Transverse colon (tissue), 4 donors: Measurements from ENCODE around the gene TMEM132D.

Experiments
- POLR2A ChIP-seq: fragments of 450-650 bp; IDR thresholded peaks from one replicate; pipeline ENCODE4 v1.6.1; 2016; ENCODE audit warnings: antibody characterized with exemption, mild to moderate bottlenecking, moderate library complexity
- POLR2AphosphoS5 ChIP-seq, 3 donors: sonication (generic); formaldehyde crosslinking; IDR thresholded peaks; one replicate each; pipeline ENCODE4 v1.6.1; 2016; ENCODE audit warnings: antibody characterized with exemption in 3 of 3
- TF ChIP-seq, protein P1 (sequence below), 5 experiments: fragments of 200-600 bp in 3 of 5; fragments of 450-650 bp in 2 of 5; sonication (generic) in 3 of 5; IDR thresholded peaks; 1 replicate in 2 of 5; 2 replicates in 3 of 5; pipeline ENCODE4 v1.5.1; 2016 to 2017; ENCODE audit warnings: antibody characterized with exemption in 5 of 5, inconsistent platforms in 3 of 5, mild to moderate bottlenecking in 2 of 5, moderate library complexity in 1 of 5

DNA sequence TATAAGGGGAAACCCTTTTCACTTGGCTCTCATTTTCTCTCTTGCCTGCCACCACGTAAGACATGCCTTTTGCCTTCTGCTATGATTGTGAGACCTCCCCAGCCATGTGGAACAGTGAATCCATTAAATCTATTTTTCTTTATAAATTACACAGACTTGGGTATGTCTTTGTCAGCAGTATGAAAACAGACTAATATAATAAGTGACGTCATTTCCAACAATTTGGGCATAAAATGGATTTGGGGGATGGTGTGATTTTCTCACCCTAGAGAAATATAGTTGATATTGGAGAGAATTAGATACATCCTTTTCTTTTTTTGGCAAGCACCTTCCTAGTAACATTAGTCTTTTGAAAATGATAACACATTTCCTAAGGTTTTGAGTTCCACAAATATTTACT lies 490.5 kb downstream of the TMEM132D start:
- TF ChIP-seq, protein P1, sequence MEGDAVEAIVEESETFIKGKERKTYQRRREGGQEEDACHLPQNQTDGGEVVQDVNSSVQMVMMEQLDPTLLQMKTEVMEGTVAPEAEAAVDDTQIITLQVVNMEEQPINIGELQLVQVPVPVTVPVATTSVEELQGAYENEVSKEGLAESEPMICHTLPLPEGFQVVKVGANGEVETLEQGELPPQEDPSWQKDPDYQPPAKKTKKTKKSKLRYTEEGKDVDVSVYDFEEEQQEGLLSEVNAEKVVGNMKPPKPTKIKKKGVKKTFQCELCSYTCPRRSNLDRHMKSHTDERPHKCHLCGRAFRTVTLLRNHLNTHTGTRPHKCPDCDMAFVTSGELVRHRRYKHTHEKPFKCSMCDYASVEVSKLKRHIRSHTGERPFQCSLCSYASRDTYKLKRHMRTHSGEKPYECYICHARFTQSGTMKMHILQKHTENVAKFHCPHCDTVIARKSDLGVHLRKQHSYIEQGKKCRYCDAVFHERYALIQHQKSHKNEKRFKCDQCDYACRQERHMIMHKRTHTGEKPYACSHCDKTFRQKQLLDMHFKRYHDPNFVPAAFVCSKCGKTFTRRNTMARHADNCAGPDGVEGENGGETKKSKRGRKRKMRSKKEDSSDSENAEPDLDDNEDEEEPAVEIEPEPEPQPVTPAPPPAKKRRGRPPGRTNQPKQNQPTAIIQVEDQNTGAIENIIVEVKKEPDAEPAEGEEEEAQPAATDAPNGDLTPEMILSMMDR (IDR thresholded peaks at IDR 0.05), result no peak
- TF ChIP-seq POLR2A (no peak), POLR2AphosphoS5 (IDR thresholded peaks at IDR 0.05) (no peak)
